ENCODE results near the gene PRKCH. TPM values are rescaled to one million over a fixed set of nuclear protein-coding genes. Genes with fewer than 3 reads are reported as not detected.
A peak's percentile ranks its signal among the peaks of the same experiment; 100 is the strongest.

Gene PRKCH
- total and polyA plus RNA-seq, 2 donors from 2014 or later, result 8.3 to 47.0 TPM

GRCh38 chr14:61593330-61593729 is 272.0 kb downstream of the PRKCH start:
- FAIRE-seq (no peak), DNase-seq (no peak)
- Histone ChIP-seq H3K27ac (ENCODE audit: low read depth in 2 of 2, low read length in 2 of 2) (no peak overlapping the region), H3K36me3 (ENCODE audit: control insufficient read depth in 2 of 3, insufficient read depth in 3 of 3, low read length in 3 of 3) (no peaks in the 10 kb centered on the region), H3K4me3 (ENCODE audit: low read length in 3 of 3) (no peak overlapping the region), H3K9me3 (ENCODE audit: control insufficient read depth in 2 of 3, insufficient read depth in 1 of 3, low read length in 3 of 3) (no peaks in the 10 kb centered on the region), H3K27me3 (ENCODE audit: control insufficient read depth, insufficient read depth, low read length) (no peaks in the 10 kb centered on the region), H3K4me1 (ENCODE audit: control insufficient read depth in 2 of 3, insufficient read depth in 2 of 3, low read depth in 1 of 3, low read length in 3 of 3) (peaks cover 0 to 6% (median 0%) of the 10 kb centered on the region in 3 donors), H3K9ac (ENCODE audit: low read length in 3 of 3) (no peak overlapping the region)
- no peak for TF ChIP-seq CTCF (IDR thresholded peaks at IDR 0.05; ENCODE audit: borderline replicate concordance, extremely low read depth, insufficient read depth)
- intact Hi-C loops (cut with DNase I), result no loop called here

GRCh38 chr14:61596990-61597389 is 275.6 kb downstream of the PRKCH start:
- no peaks in the 10 kb centered on the region for H3K9me3 ChIP-seq (ENCODE audit: control insufficient read depth in 2 of 3, insufficient read depth in 1 of 3, low read length in 3 of 3)
- no peak overlapping the region for H3K9ac ChIP-seq (ENCODE audit: low read length in 3 of 3)
- intact Hi-C loops (cut with DNase I), result no loop called here
- peak in 1 of 5 donors; percentile 69 for DNase-seq
- H3K27ac ChIP-seq (ENCODE audit: low read depth in 2 of 2, low read length in 2 of 2), result no peak overlapping the region
- H3K4me1 ChIP-seq (ENCODE audit: control insufficient read depth in 2 of 3, insufficient read depth in 2 of 3, low read depth in 1 of 3, low read length in 3 of 3), result peaks cover 0 to 6% (median 3%) of the 10 kb centered on the region in 3 donors
- no peaks in the 10 kb centered on the region for H3K36me3 ChIP-seq (ENCODE audit: control insufficient read depth in 2 of 3, insufficient read depth in 3 of 3, low read length in 3 of 3)
- H3K27me3 ChIP-seq (ENCODE audit: control insufficient read depth, insufficient read depth, low read length), result no peaks in the 10 kb centered on the region
- FAIRE-seq, result no peak
- H3K4me3 ChIP-seq (ENCODE audit: low read length in 3 of 3), result no peak overlapping the region
- no peak for TF ChIP-seq CTCF (IDR thresholded peaks at IDR 0.05; ENCODE audit: borderline replicate concordance, extremely low read depth, insufficient read depth)

GRCh38 chr14:61598980-61599379 is 277.6 kb downstream of the PRKCH start:
- FAIRE-seq (no peak), DNase-seq (peak in 1 of 5 donors; percentile 38)
- no peak for TF ChIP-seq CTCF (IDR thresholded peaks at IDR 0.05; ENCODE audit: borderline replicate concordance, extremely low read depth, insufficient read depth)
- intact Hi-C loops (cut with DNase I), result no loop called here
- Histone ChIP-seq H3K36me3 (ENCODE audit: control insufficient read depth in 2 of 3, insufficient read depth in 3 of 3, low read length in 3 of 3) (no peaks in the 10 kb centered on the region), H3K27ac (ENCODE audit: low read depth in 2 of 2, low read length in 2 of 2) (peak overlapping the region in 1 of 2 donors; percentile 5), H3K9ac (ENCODE audit: low read length in 3 of 3) (no peak overlapping the region), H3K4me1 (ENCODE audit: control insufficient read depth in 2 of 3, insufficient read depth in 2 of 3, low read depth in 1 of 3, low read length in 3 of 3) (peaks cover 2 to 6% (median 3%) of the 10 kb centered on the region in 3 donors), H3K4me3 (ENCODE audit: low read length in 3 of 3) (no peak overlapping the region), H3K27me3 (ENCODE audit: control insufficient read depth, insufficient read depth, low read length) (no peaks in the 10 kb centered on the region), H3K9me3 (ENCODE audit: control insufficient read depth in 2 of 3, insufficient read depth in 1 of 3, low read length in 3 of 3) (no peaks in the 10 kb centered on the region)

- intact Hi-C loops (cut with DNase I), result no loop called here
- H3K27ac ChIP-seq (ENCODE audit: low read depth in 2 of 2, low read length in 2 of 2), result no peak overlapping the region
- FAIRE-seq, result no peak
- no peak for TF ChIP-seq CTCF (IDR thresholded peaks at IDR 0.05; ENCODE audit: borderline replicate concordance, extremely low read depth, insufficient read depth)
- H3K27me3 ChIP-seq (ENCODE audit: control insufficient read depth, insufficient read depth, low read length), result no peaks in the 10 kb centered on the region
- H3K36me3 ChIP-seq (ENCODE audit: control insufficient read depth in 2 of 3, insufficient read depth in 3 of 3, low read length in 3 of 3), result no peaks in the 10 kb centered on the region
- H3K4me3 ChIP-seq (ENCODE audit: low read length in 3 of 3), result no peak overlapping the region
- peaks cover 2 to 6% (median 3%) of the 10 kb centered on the region in 3 donors for H3K4me1 ChIP-seq (ENCODE audit: control insufficient read depth in 2 of 3, insufficient read depth in 2 of 3, low read depth in 1 of 3, low read length in 3 of 3)
- no peaks in the 10 kb centered on the region for H3K9me3 ChIP-seq (ENCODE audit: control insufficient read depth in 2 of 3, insufficient read depth in 1 of 3, low read length in 3 of 3)
- H3K9ac ChIP-seq (ENCODE audit: low read length in 3 of 3), result no peak overlapping the region
- no peak for DNase-seq
Measured at GRCh38 chr14:61599942-61600341, 278.6 kb downstream of the PRKCH start.

Measured in kidney (tissue), 14 donors.